IPS-20b (cell line): ENCODE data around the gene HERC2.
"Not testable (repeated sequence)": the region's sequence is repeated elsewhere in the genome, so short reads cannot be mapped to it uniquely, and the experiment has no call there.

Experiments
- H3K27ac ChIP-seq: one replicate; pipeline ENCODE4 v1.5.1; 2013; ENCODE audit warnings: low read length
- H3K27me3 ChIP-seq: 2 replicates; pipeline ENCODE4 v1.6.1; 2013; ENCODE audit warnings: mild to moderate bottlenecking, low read length, inconsistent platforms; ENCODE audit not compliant: insufficient read depth
- H3K36me3 ChIP-seq: 2 replicates; pipeline ENCODE4 v1.6.1; 2013; ENCODE audit warnings: low read depth, mild to moderate bottlenecking, inconsistent platforms, low read length, moderate library complexity; ENCODE audit not compliant: insufficient read depth
- H3K4me1 ChIP-seq: 2 replicates; pipeline ENCODE4 v1.6.1; 2013; ENCODE audit warnings: mild to moderate bottlenecking, control low read depth, inconsistent platforms, low read length, moderate library complexity; ENCODE audit not compliant: insufficient read depth
- H3K4me3 ChIP-seq: 2 replicates; pipeline ENCODE4 v1.5.1; 2013; ENCODE audit warnings: mild to moderate bottlenecking, low read length, inconsistent platforms
- H3K9ac ChIP-seq: 2 replicates; pipeline ENCODE4 v1.6.1; 2013; ENCODE audit warnings: low read depth, mild to moderate bottlenecking, inconsistent platforms, low read length, moderate library complexity
- H3K9me3 ChIP-seq: 2 replicates; pipeline ENCODE4 v1.6.1; 2013; ENCODE audit warnings: mild to moderate bottlenecking, low read depth, low read length, inconsistent platforms; ENCODE audit not compliant: insufficient read depth

HERC2 gene

GRCh38 chr15:28297434-28297833 is 24.5 kb downstream of the HERC2 start:
- H3K9me3 ChIP-seq, H3K9ac ChIP-seq, H3K27me3 ChIP-seq, H3K27ac ChIP-seq, H3K36me3 ChIP-seq, H3K4me1 ChIP-seq, H3K4me3 ChIP-seq: not testable (repeated sequence)

GRCh38 chr15:28296814-28297213 is 25.2 kb downstream of the HERC2 start:
- peaks cover 14% of the 10 kb centered on the region for H3K36me3 ChIP-seq
- H3K9me3 ChIP-seq, H3K4me1 ChIP-seq, H3K9ac ChIP-seq, H3K4me3 ChIP-seq, H3K27ac ChIP-seq, H3K27me3 ChIP-seq: not testable (repeated sequence)

GRCh38 chr15:28295009-28295563 is 26.9 kb downstream of the HERC2 start:
- H3K9me3 ChIP-seq = peaks cover 10% of the 10 kb centered on the region
- H3K36me3 ChIP-seq = peaks cover 32% of the 10 kb centered on the region
- not testable (repeated sequence) for H3K9ac ChIP-seq, H3K27ac ChIP-seq, H3K4me3 ChIP-seq, H3K27me3 ChIP-seq, H3K4me1 ChIP-seq

- H3K27me3 ChIP-seq, H3K4me3 ChIP-seq, H3K27ac ChIP-seq, H3K4me1 ChIP-seq, H3K9ac ChIP-seq: not testable (repeated sequence)
- Histone ChIP-seq H3K9me3 (peaks cover 15% of the 10 kb centered on the region), H3K36me3 (peaks cover 37% of the 10 kb centered on the region)
Observed at GRCh38 chr15:28294560-28294959, 27.4 kb downstream of the HERC2 start.

GRCh38 chr15:28289694-28290463 is 32.1 kb downstream of the HERC2 start:
- no peak overlapping the region for H3K9ac ChIP-seq
- no peak overlapping the region for H3K27ac ChIP-seq
- no peaks in the 10 kb centered on the region for H3K27me3 ChIP-seq
- peaks cover 35% of the 10 kb centered on the region for H3K36me3 ChIP-seq
- H3K4me3 ChIP-seq = no peak overlapping the region
- H3K9me3 ChIP-seq = peaks cover 17% of the 10 kb centered on the region
- peaks cover 2% of the 10 kb centered on the region; the same call in 1 of the 2 replicates for H3K4me1 ChIP-seq

- H3K27me3 ChIP-seq, H3K27ac ChIP-seq, H3K9ac ChIP-seq, H3K4me1 ChIP-seq, H3K4me3 ChIP-seq: not testable (repeated sequence)
- H3K9me3 ChIP-seq = peaks cover 17% of the 10 kb centered on the region
- peaks cover 35% of the 10 kb centered on the region for H3K36me3 ChIP-seq
Observed at GRCh38 chr15:28288830-28289693, 32.9 kb downstream of the HERC2 start.

GRCh38 chr15:28286659-28287058 is 35.3 kb downstream of the HERC2 start:
- H3K9ac ChIP-seq, H3K4me1 ChIP-seq, H3K27me3 ChIP-seq, H3K27ac ChIP-seq, H3K4me3 ChIP-seq: not testable (repeated sequence)
- peaks cover 17% of the 10 kb centered on the region for H3K9me3 ChIP-seq
- peaks cover 38% of the 10 kb centered on the region for H3K36me3 ChIP-seq

- 0 out of 2 replicates have a peak, but pooled peaks cover 2% of the 10 kb centered on the region for H3K4me1 ChIP-seq
- no peaks in the 10 kb centered on the region for H3K27me3 ChIP-seq
- H3K4me3 ChIP-seq = no peak overlapping the region
- peaks cover 35% of the 10 kb centered on the region for H3K36me3 ChIP-seq
- no peak overlapping the region for H3K9ac ChIP-seq
- no peak overlapping the region for H3K27ac ChIP-seq
- H3K9me3 ChIP-seq = peaks cover 15% of the 10 kb centered on the region
Observed at GRCh38 chr15:28286031-28286430, 35.9 kb downstream of the HERC2 start.

GRCh38 chr15:28281876-28282275 is 40.1 kb downstream of the HERC2 start:
- H3K9me3 ChIP-seq = no peaks in the 10 kb centered on the region
- H3K27me3 ChIP-seq = no peaks in the 10 kb centered on the region
- H3K9ac ChIP-seq = no peak overlapping the region
- no peak overlapping the region for H3K27ac ChIP-seq
- H3K4me1 ChIP-seq = peaks cover 2% of the 10 kb centered on the region; the same call in 1 of the 2 replicates
- no peak overlapping the region for H3K4me3 ChIP-seq
- H3K36me3 ChIP-seq = peaks cover 47% of the 10 kb centered on the region

- Histone ChIP-seq H3K9me3 (no peaks in the 10 kb centered on the region), H3K4me3 (no peak overlapping the region), H3K27ac (no peak overlapping the region), H3K36me3 (peaks cover 82% of the 10 kb centered on the region), H3K9ac (no peak overlapping the region), H3K4me1 (peaks cover 3% of the 10 kb centered on the region), H3K27me3 (no peaks in the 10 kb centered on the region)
Observed at GRCh38 chr15:28274635-28275034, 47.3 kb downstream of the HERC2 start.

- no peaks in the 10 kb centered on the region for H3K27me3 ChIP-seq
- H3K9me3 ChIP-seq = no peaks in the 10 kb centered on the region
- no peak overlapping the region for H3K9ac ChIP-seq
- H3K4me1 ChIP-seq = peaks cover 3% of the 10 kb centered on the region
- H3K36me3 ChIP-seq = peaks cover 83% of the 10 kb centered on the region
- no peak overlapping the region for H3K4me3 ChIP-seq
- H3K27ac ChIP-seq = no peak overlapping the region
Observed at GRCh38 chr15:28273873-28274610, 47.9 kb downstream of the HERC2 start.
